Measurements from ENCODE around the gene ZPBP2. TPM values are rescaled to one million over a fixed set of nuclear protein-coding genes. Genes with fewer than 3 reads are reported as not detected.

ZPBP2 gene
- total RNA-seq, 2 donors from 2014 or later = not detected

Other genes starting within 250 kb of the ZPBP2 start
- 1 to 10 TPM; 4.0 to 5.3 TPM for gene PPP1R1B, start 241.2 kb upstream of the ZPBP2 start, total RNA-seq
- gene STARD3, start 231.1 kb upstream of the ZPBP2 start, total RNA-seq = 10 to 100 TPM; 22.8 to 24.8 TPM
- 1,000 to 10,000 TPM; 1,910 to 2,797 TPM for gene TCAP, start 202.9 kb upstream of the ZPBP2 start, total RNA-seq
- 10 to 100 TPM in 1 of 2 donors, 1 to 10 TPM in 1; 9.7 to 11.2 TPM for gene PNMT, start 199.7 kb upstream of the ZPBP2 start, total RNA-seq
- 10 to 100 TPM in 1 of 2 donors, 1 to 10 TPM in 1; 9.7 to 18.1 TPM for gene PGAP3, start 180.1 kb upstream of the ZPBP2 start, total RNA-seq
- gene ERBB2, start 168.1 kb upstream of the ZPBP2 start, total RNA-seq = 10 to 100 TPM; 72.7 to 78.5 TPM
- gene MIEN1, start 137.7 kb upstream of the ZPBP2 start, total RNA-seq = 10 to 100 TPM; 48.7 to 55.3 TPM
- 1 to 10 TPM; 1.3 to 2.5 TPM for gene GRB7, start 130.3 kb upstream of the ZPBP2 start, total RNA-seq
- gene IKZF3, start 3.9 kb upstream of the ZPBP2 start, total RNA-seq = 1 to 10 TPM; 1.0 to 1.7 TPM
- 1 to 10 TPM; 2.4 to 4.2 TPM for gene GSDMB, start 50.4 kb downstream of the ZPBP2 start, total RNA-seq
- 10 to 100 TPM; 39.7 to 50.4 TPM for gene ORMDL3, start 59.4 kb downstream of the ZPBP2 start, total RNA-seq
- gene LRRC3C, start 59.5 kb downstream of the ZPBP2 start, total RNA-seq = not detected
- 1 to 10 TPM; 1.3 TPM for gene GSDMA, start 94.8 kb downstream of the ZPBP2 start, total RNA-seq
- 10 to 100 TPM; 69.0 to 92.8 TPM for gene PSMD3, start 112.6 kb downstream of the ZPBP2 start, total RNA-seq
- gene CSF3, start 147.2 kb downstream of the ZPBP2 start, total RNA-seq = 1 to 10 TPM in 1 of 2 donors, not detected in 1; 1.2 TPM
- gene MED24, start 186.2 kb downstream of the ZPBP2 start, total RNA-seq = 10 to 100 TPM; 44.0 to 56.4 TPM
- gene THRA, start 194.8 kb downstream of the ZPBP2 start, total RNA-seq = 10 to 100 TPM; 54.4 to 77.9 TPM
- gene NR1D1, start 232.4 kb downstream of the ZPBP2 start, total RNA-seq = 10 to 100 TPM; 17.1 to 19.5 TPM